Endothelial cell of umbilical vein (primary cell): Measurements from ENCODE around the gene ALKBH8.

ENCODE experiments used
- CTCF ChIP-seq, 2 donors: IDR thresholded peaks; 1 replicate in 1 of 2; 2 replicates in 1 of 2; pipeline ENCODE4 v1.5.1; 2011; ENCODE audit warnings: low read length in 2 of 2, mild to moderate bottlenecking in 2 of 2, moderate library complexity in 2 of 2, control low read depth in 1 of 2, inconsistent platforms in 1 of 2, low read depth in 1 of 2; ENCODE audit not compliant: insufficient read depth in 1 of 2; ENCODE audit errors: extremely low read depth in 1 of 2
- GATA2 ChIP-seq: IDR thresholded peaks from 2 replicates; pipeline ENCODE4 v1.7.0; 2011; ENCODE audit warnings: low read depth, mild to moderate bottlenecking, moderate library complexity, mixed read lengths, low read length; ENCODE audit not compliant: insufficient read length, insufficient read depth
- JUN ChIP-seq: IDR thresholded peaks from 2 replicates; pipeline ENCODE4 v1.6.1; 2011; ENCODE audit warnings: borderline replicate concordance, low read depth; ENCODE audit not compliant: insufficient read length, insufficient read depth
- MAX ChIP-seq: IDR thresholded peaks from 2 replicates; pipeline ENCODE4 v1.6.1; 2011; ENCODE audit not compliant: insufficient read depth, insufficient read length
- MYC ChIP-seq: IDR thresholded peaks from one replicate; pipeline ENCODE4 v1.6.1; 2011; ENCODE audit warnings: mild to moderate bottlenecking, low read depth, low read length
- POLR2A ChIP-seq: IDR thresholded peaks from 2 replicates; pipeline ENCODE4 v1.6.1; 2012; ENCODE audit warnings: low read depth, mild to moderate bottlenecking, control low read depth, low read length

DNA sequence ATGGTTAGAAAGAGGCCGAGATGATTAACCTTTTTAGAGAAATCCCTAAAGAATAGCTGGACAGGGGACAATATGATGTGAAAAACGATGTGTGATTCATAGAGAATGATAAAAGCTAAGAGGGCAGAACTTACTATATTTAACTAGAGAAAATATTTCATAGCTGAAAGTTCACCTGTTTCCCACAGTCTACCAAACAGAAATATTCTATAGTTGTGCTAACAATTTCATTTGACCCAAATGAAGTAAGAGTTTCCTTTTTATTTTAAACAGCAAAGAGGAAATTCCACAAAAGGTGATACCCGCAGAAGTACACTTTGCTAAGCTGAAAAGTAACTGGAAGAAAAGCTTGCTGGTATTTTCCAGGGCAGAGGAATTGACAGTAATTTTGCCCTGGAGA is 26.7 kb downstream of the ALKBH8 start:
- TF ChIP-seq CTCF (IDR thresholded peaks at IDR 0.05; ENCODE audit: extremely low read depth in 1 of 2, insufficient read depth in 1 of 2, low read depth in 1 of 2, low read length in 2 of 2) (no peak), MAX (no peak), POLR2A (no peak), JUN (no peak), MYC (no peak), GATA2 (no peak)
